ENCODE results near the gene EEF1G.

Gene EEF1G

GRCh38 chr11:62535802-62536201, 37.9 kb downstream of the EEF1G start:
- Histone ChIP-seq H3K36me3 (no peaks in the 10 kb centered on the region), H3K27me3 (no peaks in the 10 kb centered on the region), H3K4me1 (peaks cover 8% of the 10 kb centered on the region), H3K9me3 (no peaks in the 10 kb centered on the region), H3K4me3 (ENCODE audit: low read depth, low read length) (no peak overlapping the region)
- DNase-seq: no peak
- TF ChIP-seq, protein P1, sequence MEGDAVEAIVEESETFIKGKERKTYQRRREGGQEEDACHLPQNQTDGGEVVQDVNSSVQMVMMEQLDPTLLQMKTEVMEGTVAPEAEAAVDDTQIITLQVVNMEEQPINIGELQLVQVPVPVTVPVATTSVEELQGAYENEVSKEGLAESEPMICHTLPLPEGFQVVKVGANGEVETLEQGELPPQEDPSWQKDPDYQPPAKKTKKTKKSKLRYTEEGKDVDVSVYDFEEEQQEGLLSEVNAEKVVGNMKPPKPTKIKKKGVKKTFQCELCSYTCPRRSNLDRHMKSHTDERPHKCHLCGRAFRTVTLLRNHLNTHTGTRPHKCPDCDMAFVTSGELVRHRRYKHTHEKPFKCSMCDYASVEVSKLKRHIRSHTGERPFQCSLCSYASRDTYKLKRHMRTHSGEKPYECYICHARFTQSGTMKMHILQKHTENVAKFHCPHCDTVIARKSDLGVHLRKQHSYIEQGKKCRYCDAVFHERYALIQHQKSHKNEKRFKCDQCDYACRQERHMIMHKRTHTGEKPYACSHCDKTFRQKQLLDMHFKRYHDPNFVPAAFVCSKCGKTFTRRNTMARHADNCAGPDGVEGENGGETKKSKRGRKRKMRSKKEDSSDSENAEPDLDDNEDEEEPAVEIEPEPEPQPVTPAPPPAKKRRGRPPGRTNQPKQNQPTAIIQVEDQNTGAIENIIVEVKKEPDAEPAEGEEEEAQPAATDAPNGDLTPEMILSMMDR (IDR thresholded peaks at IDR 0.05; ENCODE audit: low read depth, low read length): no peak

- Histone ChIP-seq H3K36me3 (no peaks in the 10 kb centered on the region), H3K27me3 (no peaks in the 10 kb centered on the region), H3K4me3 (ENCODE audit: low read depth, low read length) (no peak overlapping the region), H3K9me3 (no peaks in the 10 kb centered on the region), H3K4me1 (peaks cover 8% of the 10 kb centered on the region)
- TF ChIP-seq, protein P1 (IDR thresholded peaks at IDR 0.05; ENCODE audit: low read depth, low read length): no peak
- no peak for DNase-seq
Observed at GRCh38 chr11:62534779-62535545, 38.7 kb downstream of the EEF1G start.

- Histone ChIP-seq H3K4me1 (no peaks in the 10 kb centered on the region), H3K27me3 (no peaks in the 10 kb centered on the region), H3K9me3 (no peaks in the 10 kb centered on the region), H3K36me3 (no peaks in the 10 kb centered on the region), H3K4me3 (ENCODE audit: low read depth, low read length) (no peak overlapping the region)
- TF ChIP-seq, protein P1 (IDR thresholded peaks at IDR 0.05; ENCODE audit: low read depth, low read length): no peak
- DNase-seq: no peak
Observed at GRCh38 chr11:62532096-62532495, 41.6 kb downstream of the EEF1G start.

- no peaks in the 10 kb centered on the region for H3K4me1 ChIP-seq
- H3K27me3 ChIP-seq: no peaks in the 10 kb centered on the region
- H3K36me3 ChIP-seq: no peaks in the 10 kb centered on the region
- no peak overlapping the region for H3K4me3 ChIP-seq (ENCODE audit: low read depth, low read length)
- no peaks in the 10 kb centered on the region for H3K9me3 ChIP-seq
- DNase-seq: no peak
- TF ChIP-seq, protein P1 (IDR thresholded peaks at IDR 0.05; ENCODE audit: low read depth, low read length): no peak
Observed at GRCh38 chr11:62516736-62517371, 56.8 kb downstream of the EEF1G start.

DNA sequence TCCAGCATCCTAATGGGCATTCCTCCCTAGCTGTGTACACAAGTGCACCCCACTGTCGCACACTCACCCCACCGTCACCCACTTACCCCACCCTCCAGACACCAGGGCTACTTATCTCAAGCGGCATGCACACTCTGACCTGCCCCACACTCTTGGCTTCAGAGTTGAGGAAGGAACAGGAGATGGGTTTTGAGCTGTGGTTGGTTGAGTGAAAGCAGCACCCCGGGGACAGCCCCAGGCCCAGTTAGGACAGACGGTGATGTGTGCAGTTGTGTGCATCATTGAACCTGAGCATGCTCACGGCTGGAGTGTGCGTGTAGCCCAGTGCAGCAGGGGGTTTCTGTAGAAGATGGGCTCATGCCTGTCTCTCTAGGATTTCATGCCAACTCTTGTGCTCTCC, 59.5 kb downstream of the EEF1G start:
- no peaks in the 10 kb centered on the region for H3K27me3 ChIP-seq
- DNase-seq: no peak
- TF ChIP-seq, protein P1 (IDR thresholded peaks at IDR 0.05; ENCODE audit: low read depth, low read length): no peak
- H3K4me3 ChIP-seq (ENCODE audit: low read depth, low read length): no peak overlapping the region
- no peaks in the 10 kb centered on the region for H3K9me3 ChIP-seq
- no peaks in the 10 kb centered on the region for H3K4me1 ChIP-seq
- no peaks in the 10 kb centered on the region for H3K36me3 ChIP-seq

DNA sequence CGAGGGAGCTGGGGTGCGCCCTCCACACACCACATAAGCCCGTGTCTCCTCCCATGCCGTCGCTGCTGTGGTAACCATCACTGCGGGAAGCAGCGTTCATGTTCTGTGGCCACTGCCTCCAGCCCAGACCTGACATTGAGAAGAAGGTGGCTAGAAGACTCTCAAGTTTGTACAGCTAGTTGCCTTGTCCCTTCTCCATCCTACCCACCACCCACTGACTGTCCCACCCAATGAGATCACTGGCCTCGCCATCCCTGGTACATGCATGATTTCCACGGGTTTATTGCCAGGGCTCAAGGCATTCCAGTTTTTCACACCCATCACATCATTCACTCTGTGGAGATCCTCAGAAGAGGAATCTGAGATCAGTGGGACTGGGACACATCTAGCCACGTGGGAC, 60.1 kb downstream of the EEF1G start:
- TF ChIP-seq, protein P1 (IDR thresholded peaks at IDR 0.05; ENCODE audit: low read depth, low read length): no peak
- Histone ChIP-seq H3K9me3 (no peaks in the 10 kb centered on the region), H3K4me1 (peaks cover 3% of the 10 kb centered on the region; the same call in 1 of the 2 replicates), H3K27me3 (no peaks in the 10 kb centered on the region), H3K36me3 (no peaks in the 10 kb centered on the region), H3K4me3 (ENCODE audit: low read depth, low read length) (no peak overlapping the region)
- no peak for DNase-seq
